Effector memory CD8-positive, alpha-beta T cell (primary cell): Measurements from ENCODE around the gene PGF.
"Not testable (repeated sequence)": the region's sequence is repeated elsewhere in the genome, so short reads cannot be mapped to it uniquely, and the experiment has no call there.

ENCODE experiments used
- ATAC-seq: fragments of 150-1000 bp; cut with Tn5 transposase; replicated peaks from 2 replicates; pipeline ENCODE4 v1.10.0; 2021; ENCODE audit warnings: mild to moderate bottlenecking, moderate library complexity
- DNase-seq, 3 experiments: peaks; one replicate each; pipeline ENCODE4 v3.0.0; 2021
- H3K27ac Mint-ChIP-seq, 2 donors: one replicate each; pipeline ENCODE4 v1.8.0; 2022; ENCODE audit warnings: mild to moderate bottlenecking in 2 of 2, mixed read lengths in 2 of 2, moderate library complexity in 2 of 2
- H3K27me3 Mint-ChIP-seq, 2 donors: one replicate each; pipeline ENCODE4 v1.8.0; 2022; ENCODE audit warnings: mixed read lengths in 2 of 2
- H3K36me3 Mint-ChIP-seq: one replicate; pipeline ENCODE4 v1.8.0; 2022; ENCODE audit warnings: mild to moderate bottlenecking, moderate library complexity, mixed read lengths; ENCODE audit not compliant: insufficient read depth
- H3K4me1 Mint-ChIP-seq, 2 donors: one replicate each; pipeline ENCODE4 v1.8.0; 2022; ENCODE audit warnings: low read depth in 2 of 2, mixed read lengths in 2 of 2
- H3K4me3 Mint-ChIP-seq, 2 donors: one replicate each; pipeline ENCODE4 v1.8.0; 2022; ENCODE audit warnings: mild to moderate bottlenecking in 2 of 2, mixed read lengths in 2 of 2, moderate library complexity in 2 of 2
- H3K9me3 Mint-ChIP-seq, 2 donors: one replicate each; pipeline ENCODE4 v1.8.0; 2022; ENCODE audit warnings: mixed read lengths in 2 of 2
- total RNA-seq, 9 experiments: gene quantifications; one replicate each; lab custom pipeline; 2026; lab: John Stamatoyannopoulos, UW

PGF gene
- total RNA-seq: 0 to 0.72 (median 0.13) reads per million in 9 experiments

- peak within 1 kb of the TSS; percentile 33 to 55 for H3K4me3 Mint-ChIP-seq
- peaks cover 0 to 2% of the 10 kb centered on the region in 2 donors for H3K4me1 Mint-ChIP-seq
- ATAC-seq: peak; percentile 71
- no peaks in the 10 kb centered on the region for H3K9me3 Mint-ChIP-seq
- no peak within 1 kb of the TSS for H3K27ac Mint-ChIP-seq
- H3K36me3 Mint-ChIP-seq: no peaks in the 10 kb centered on the region
- peaks cover 7 to 29% of the 10 kb centered on the region in 2 donors for H3K27me3 Mint-ChIP-seq
- peak in 1 of 3 experiments; percentile 8 for DNase-seq
Measured at GRCh38 chr14:74955229-74956026, at the start of gene PGF. TSS of gene PGF (minus strand) at chr14:74955597. CDS start at chr14:74955242, 355 bp downstream.

GRCh38 chr14:75003250-75004027 is 48.0 kb upstream of the PGF start:
- no peak for ATAC-seq
- Mint-ChIP-seq H3K36me3 (peaks cover 53% of the 10 kb centered on the region), H3K9me3 (no peaks in the 10 kb centered on the region), H3K4me1 (peaks cover 33 to 41% of the 10 kb centered on the region in 2 donors), H3K27ac (peak overlapping the region; percentile 97), H3K4me3 (peak overlapping the region; percentile 81 to 89), H3K27me3 (no peaks in the 10 kb centered on the region)
- DNase-seq: no peak

- H3K27me3 Mint-ChIP-seq: no peaks in the 10 kb centered on the region
Measured at GRCh38 chr14:75002392-75003249, 47.2 kb upstream of the PGF start, which contains the start of gene EIF2B2. TSS of gene EIF2B2 (plus strand) at chr14:75002921. CDS start at chr14:75002991, 70 bp downstream.

GRCh38 chr14:75001899-75002298 is 46.5 kb upstream of the PGF start:
- Mint-ChIP-seq H3K9me3 (no peaks in the 10 kb centered on the region), H3K4me1 (peaks cover 31 to 37% of the 10 kb centered on the region in 2 donors), H3K27me3 (no peaks in the 10 kb centered on the region), H3K27ac (peak overlapping the region; percentile 97), H3K36me3 (peaks cover 39% of the 10 kb centered on the region), H3K4me3 (peak overlapping the region; percentile 81 to 89)
- ATAC-seq (no peak), DNase-seq (no peak)

More at GRCh38 chr14:75002392-75003249, 47.2 kb upstream of the PGF start, which contains the start of gene EIF2B2:
- no peaks in the 10 kb centered on the region for H3K9me3 Mint-ChIP-seq
- H3K36me3 Mint-ChIP-seq: peaks cover 46% of the 10 kb centered on the region
- peak within 1 kb of the TSS; percentile 97 for H3K27ac Mint-ChIP-seq
- ATAC-seq: peak; percentile 93
- peaks cover 31 to 37% of the 10 kb centered on the region in 2 donors for H3K4me1 Mint-ChIP-seq
- peak; percentile 99 for DNase-seq
- peak within 1 kb of the TSS; percentile 81 to 89 for H3K4me3 Mint-ChIP-seq

GRCh38 chr14:75001261-75001660 is 45.9 kb upstream of the PGF start:
- peaks cover 34% of the 10 kb centered on the region for H3K36me3 Mint-ChIP-seq
- H3K4me3 Mint-ChIP-seq: no peak overlapping the region
- no peaks in the 10 kb centered on the region for H3K27me3 Mint-ChIP-seq
- H3K4me1 Mint-ChIP-seq: peaks cover 31 to 37% of the 10 kb centered on the region in 2 donors
- H3K9me3 Mint-ChIP-seq: no peaks in the 10 kb centered on the region
- DNase-seq (no peak), ATAC-seq (no peak)
- peak overlapping the region; percentile 97 for H3K27ac Mint-ChIP-seq

GRCh38 chr14:74995781-74996180 is 40.4 kb upstream of the PGF start:
- not testable (repeated sequence) for H3K27ac Mint-ChIP-seq, H3K27me3 Mint-ChIP-seq, ATAC-seq, DNase-seq, H3K4me1 Mint-ChIP-seq, H3K36me3 Mint-ChIP-seq, H3K4me3 Mint-ChIP-seq, H3K9me3 Mint-ChIP-seq

GRCh38 chr14:74994182-74994581 is 38.8 kb upstream of the PGF start:
- H3K27ac Mint-ChIP-seq, DNase-seq, H3K36me3 Mint-ChIP-seq, H3K4me3 Mint-ChIP-seq, H3K9me3 Mint-ChIP-seq, H3K4me1 Mint-ChIP-seq, ATAC-seq: not testable (repeated sequence)
- peaks cover 0 to 14% of the 10 kb centered on the region in 2 donors for H3K27me3 Mint-ChIP-seq

GRCh38 chr14:74988993-74989392 is 33.6 kb upstream of the PGF start:
- Mint-ChIP-seq H3K4me3 (no peak overlapping the region), H3K9me3 (no peaks in the 10 kb centered on the region), H3K27ac (no peak overlapping the region), H3K27me3 (peaks cover 0 to 14% of the 10 kb centered on the region in 2 donors), H3K36me3 (no peaks in the 10 kb centered on the region), H3K4me1 (no peaks in the 10 kb centered on the region)
- no peak for DNase-seq
- ATAC-seq: no peak

- Mint-ChIP-seq H3K27ac (no peak overlapping the region), H3K36me3 (no peaks in the 10 kb centered on the region), H3K4me1 (no peaks in the 10 kb centered on the region), H3K4me3 (no peak overlapping the region), H3K27me3 (peaks cover 0 to 14% of the 10 kb centered on the region in 2 donors), H3K9me3 (no peaks in the 10 kb centered on the region)
- DNase-seq (no peak), ATAC-seq (no peak)
Measured at GRCh38 chr14:74988131-74988530, 32.7 kb upstream of the PGF start.

GRCh38 chr14:74985806-74986205 is 30.4 kb upstream of the PGF start:
- Mint-ChIP-seq H3K4me3 (no peak overlapping the region), H3K4me1 (no peaks in the 10 kb centered on the region), H3K27ac (no peak overlapping the region), H3K9me3 (no peaks in the 10 kb centered on the region), H3K27me3 (peaks cover 0 to 9% of the 10 kb centered on the region in 2 donors), H3K36me3 (no peaks in the 10 kb centered on the region)
- no peak for DNase-seq
- no peak for ATAC-seq

GRCh38 chr14:74985028-74985310 is 29.6 kb upstream of the PGF start:
- Mint-ChIP-seq H3K9me3 (no peaks in the 10 kb centered on the region), H3K4me3 (no peak overlapping the region), H3K36me3 (no peaks in the 10 kb centered on the region), H3K27ac (peak overlapping the region in 1 of 2 donors; percentile 65), H3K4me1 (no peaks in the 10 kb centered on the region), H3K27me3 (peaks cover 0 to 1% of the 10 kb centered on the region in 2 donors)
- ATAC-seq: no peak
- no peak for DNase-seq

GRCh38 chr14:74984236-74985027 is 29.0 kb upstream of the PGF start:
- H3K4me1 Mint-ChIP-seq: no peaks in the 10 kb centered on the region
- H3K27me3 Mint-ChIP-seq: no peaks in the 10 kb centered on the region
- peak overlapping the region in 1 of 2 donors; percentile 65 for H3K27ac Mint-ChIP-seq
- H3K4me3 Mint-ChIP-seq: no peak overlapping the region
- no peaks in the 10 kb centered on the region for H3K9me3 Mint-ChIP-seq
- ATAC-seq (no peak), DNase-seq (no peak)
- no peaks in the 10 kb centered on the region for H3K36me3 Mint-ChIP-seq
